ENCODE results near the gene CDH2. TPM values are rescaled to one million over a fixed set of nuclear protein-coding genes. Genes with fewer than 3 reads are reported as not detected.

CDH2 gene
- total RNA-seq, 2 experiments from 2014 or later, result 0.14 TPM; not detected in 1

DNA sequence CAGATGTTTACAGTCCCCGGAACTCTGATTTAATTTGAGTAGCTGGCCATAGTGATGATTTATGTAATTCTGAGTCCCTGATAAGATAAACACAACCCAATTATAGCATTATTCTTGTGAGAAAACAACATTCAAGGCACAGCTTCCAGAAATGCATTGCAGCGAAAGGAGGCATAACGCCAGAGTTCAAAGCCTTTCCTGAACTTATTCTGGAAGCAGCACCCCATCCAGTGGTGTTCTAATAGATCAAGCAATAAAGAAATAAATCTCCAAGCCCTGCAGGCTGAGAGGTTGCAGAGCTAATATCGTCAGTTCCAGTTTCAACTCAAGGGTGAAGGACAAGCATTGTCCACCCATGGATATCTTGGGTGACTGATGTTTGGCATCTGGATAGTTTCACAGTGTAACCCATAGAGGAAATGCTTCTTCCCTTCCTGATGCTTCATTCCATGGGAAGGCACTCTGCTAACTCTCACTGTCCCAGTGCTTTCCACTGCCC is 18.8 kb downstream of the CDH2 start:
- Mint-ChIP-seq H3K4me3 (no peak overlapping the region), H3K36me3 (no peaks in the 10 kb centered on the region), H3K27me3 (no peaks in the 10 kb centered on the region), H3K4me1 (no peaks in the 10 kb centered on the region), H3K9me3 (ENCODE audit: low read depth) (peaks cover 6% of the 10 kb centered on the region), H3K27ac (no peak overlapping the region)
- ATAC-seq (no peak), DNase-seq (no peak)
- CTCF ChIA-PET, result interaction anchor here (0.5 kb wide), 1 partner anchor 73 kb away, joined by 3 read pairs; no protein-coding TSS in a partner anchor

DNA sequence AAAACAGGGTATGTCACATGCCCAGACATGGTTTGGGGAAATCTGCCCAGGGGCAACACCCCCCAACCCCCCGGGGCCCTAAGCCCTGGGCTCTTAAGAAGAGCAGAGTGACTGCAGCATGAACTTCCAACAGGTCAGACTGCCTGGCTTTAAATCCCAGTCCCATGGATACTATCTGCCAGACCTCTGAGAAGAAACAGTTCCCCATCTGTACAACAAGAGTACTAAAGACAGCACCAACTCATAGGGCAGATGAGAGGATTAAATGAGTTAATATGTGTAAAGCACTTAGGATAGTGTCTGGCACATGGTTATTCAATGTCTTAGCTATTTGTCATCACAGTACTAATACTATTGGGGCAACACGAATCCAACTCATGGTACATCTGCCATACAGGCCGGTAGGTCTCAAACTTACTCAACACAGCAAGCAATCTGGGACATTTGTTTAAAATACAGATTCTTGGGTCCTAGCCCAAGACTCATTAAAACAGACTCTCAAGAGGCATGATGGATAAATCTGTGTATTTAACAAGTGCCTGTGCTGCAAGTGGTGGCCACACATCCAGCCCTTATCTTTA is 23.4 kb downstream of the CDH2 start:
- no peak overlapping the region for H3K4me3 Mint-ChIP-seq

DNA sequence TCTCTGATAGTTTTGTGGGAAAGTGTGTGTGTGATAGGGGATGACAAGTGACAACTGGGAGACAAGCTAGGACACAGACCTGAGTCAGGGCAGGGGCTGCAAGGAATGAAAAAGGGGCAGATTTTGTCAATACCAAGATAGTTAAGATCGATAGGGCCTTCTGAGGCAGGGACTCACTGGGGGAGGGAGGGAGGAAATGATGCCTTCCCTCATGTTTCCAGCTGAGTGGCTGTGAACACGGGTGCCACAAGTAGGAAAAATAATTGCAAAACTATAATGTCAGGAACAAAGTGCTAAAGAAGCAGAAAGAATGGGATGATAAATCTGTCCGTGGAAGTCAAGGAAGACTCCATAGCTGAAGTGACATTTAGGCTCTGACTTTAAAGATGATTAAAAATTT is 24.2 kb downstream of the CDH2 start:
- Mint-ChIP-seq H3K27me3 (no peaks in the 10 kb centered on the region), H3K27ac (no peak overlapping the region), H3K4me3 (no peak overlapping the region), H3K4me1 (no peaks in the 10 kb centered on the region), H3K36me3 (no peaks in the 10 kb centered on the region), H3K9me3 (ENCODE audit: low read depth) (peaks cover 6% of the 10 kb centered on the region)
- CTCF ChIA-PET, result no interaction called here
- ATAC-seq (no peak), DNase-seq (no peak)

More for the DNA sequence above, 23.4 kb downstream of the CDH2 start:
- H3K27ac Mint-ChIP-seq, result no peak overlapping the region
- H3K9me3 Mint-ChIP-seq (ENCODE audit: low read depth), result peaks cover 6% of the 10 kb centered on the region
- ATAC-seq (no peak), DNase-seq (no peak)
- no peaks in the 10 kb centered on the region for H3K4me1 Mint-ChIP-seq
- CTCF ChIA-PET, result no interaction called here
- H3K36me3 Mint-ChIP-seq, result no peaks in the 10 kb centered on the region
- no peaks in the 10 kb centered on the region for H3K27me3 Mint-ChIP-seq

DNA sequence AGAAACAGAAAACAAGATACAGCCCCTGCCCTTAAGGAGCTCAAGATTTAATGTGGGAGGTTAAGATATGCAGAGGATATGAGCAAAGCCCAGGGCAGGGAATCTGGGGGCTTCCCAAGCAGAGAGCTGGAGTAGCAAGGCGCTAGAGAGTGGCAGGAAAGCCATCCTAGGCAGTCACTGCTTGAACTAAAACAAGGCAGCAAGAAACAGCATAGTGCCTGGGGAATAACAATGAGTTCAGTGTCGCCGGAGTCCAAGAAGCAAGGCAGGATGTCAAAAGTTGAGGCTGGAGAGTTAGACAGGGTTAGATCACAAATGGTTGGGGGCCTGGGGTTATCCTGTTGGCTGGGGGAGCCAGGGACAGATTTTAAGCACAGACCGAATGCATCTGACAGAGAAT is 24.6 kb downstream of the CDH2 start:
- CTCF ChIA-PET, result no interaction called here
- Mint-ChIP-seq H3K36me3 (no peaks in the 10 kb centered on the region), H3K9me3 (ENCODE audit: low read depth) (peaks cover 6% of the 10 kb centered on the region), H3K27ac (no peak overlapping the region), H3K27me3 (no peaks in the 10 kb centered on the region), H3K4me3 (no peak overlapping the region), H3K4me1 (no peaks in the 10 kb centered on the region)
- DNase-seq (no peak), ATAC-seq (no peak)

DNA sequence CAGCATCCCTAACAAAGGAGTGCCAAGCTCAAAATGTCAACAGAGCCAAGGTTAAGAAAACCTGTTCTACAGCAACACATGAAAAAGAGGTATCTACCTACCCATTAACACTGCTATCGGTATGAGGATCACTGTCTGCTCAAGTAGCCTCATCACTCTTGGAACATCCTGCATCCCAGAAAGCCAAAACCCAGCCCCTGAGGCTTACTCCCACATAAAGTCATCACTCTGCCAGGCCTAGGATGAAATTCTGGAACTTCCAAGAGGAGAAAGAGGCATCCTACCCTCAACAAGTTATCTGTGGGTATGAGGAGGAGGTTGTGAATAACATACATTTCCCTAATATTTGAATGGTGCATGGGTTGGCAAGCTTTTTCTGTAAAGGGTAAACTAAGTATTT is 25.5 kb downstream of the CDH2 start:
- Mint-ChIP-seq H3K9me3 (ENCODE audit: low read depth) (peaks cover 6% of the 10 kb centered on the region), H3K27me3 (no peaks in the 10 kb centered on the region), H3K27ac (no peak overlapping the region), H3K4me3 (no peak overlapping the region), H3K4me1 (no peaks in the 10 kb centered on the region), H3K36me3 (no peaks in the 10 kb centered on the region)
- DNase-seq, result no peak
- no peak for ATAC-seq
- CTCF ChIA-PET, result no interaction called here

DNA sequence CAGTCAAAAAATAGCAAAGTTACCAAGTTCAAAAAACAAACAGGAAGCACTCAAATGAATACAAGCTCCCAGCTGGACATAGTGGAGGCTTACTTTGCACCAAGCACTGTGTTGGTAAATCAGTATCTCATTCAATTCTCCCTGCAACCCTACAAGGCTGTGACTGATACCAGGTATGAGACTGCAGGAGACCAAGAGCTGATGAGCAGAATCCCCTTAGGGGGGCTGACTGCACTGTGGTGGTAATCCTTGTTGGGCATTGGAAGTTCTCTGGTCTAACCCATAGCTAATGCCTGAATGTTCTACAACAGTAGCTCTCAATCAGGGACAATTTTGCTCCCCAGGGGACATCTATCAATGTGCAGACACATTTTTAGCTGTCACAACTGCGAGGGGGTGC is 26.0 kb downstream of the CDH2 start:
- no peaks in the 10 kb centered on the region for H3K4me1 Mint-ChIP-seq
- H3K4me3 Mint-ChIP-seq, result no peak overlapping the region
- ATAC-seq, result no peak
- H3K9me3 Mint-ChIP-seq (ENCODE audit: low read depth), result peaks cover 6% of the 10 kb centered on the region
- no peaks in the 10 kb centered on the region for H3K27me3 Mint-ChIP-seq
- H3K27ac Mint-ChIP-seq, result no peak overlapping the region
- no peaks in the 10 kb centered on the region for H3K36me3 Mint-ChIP-seq
- no peak for DNase-seq
- CTCF ChIA-PET, result no interaction called here

DNA sequence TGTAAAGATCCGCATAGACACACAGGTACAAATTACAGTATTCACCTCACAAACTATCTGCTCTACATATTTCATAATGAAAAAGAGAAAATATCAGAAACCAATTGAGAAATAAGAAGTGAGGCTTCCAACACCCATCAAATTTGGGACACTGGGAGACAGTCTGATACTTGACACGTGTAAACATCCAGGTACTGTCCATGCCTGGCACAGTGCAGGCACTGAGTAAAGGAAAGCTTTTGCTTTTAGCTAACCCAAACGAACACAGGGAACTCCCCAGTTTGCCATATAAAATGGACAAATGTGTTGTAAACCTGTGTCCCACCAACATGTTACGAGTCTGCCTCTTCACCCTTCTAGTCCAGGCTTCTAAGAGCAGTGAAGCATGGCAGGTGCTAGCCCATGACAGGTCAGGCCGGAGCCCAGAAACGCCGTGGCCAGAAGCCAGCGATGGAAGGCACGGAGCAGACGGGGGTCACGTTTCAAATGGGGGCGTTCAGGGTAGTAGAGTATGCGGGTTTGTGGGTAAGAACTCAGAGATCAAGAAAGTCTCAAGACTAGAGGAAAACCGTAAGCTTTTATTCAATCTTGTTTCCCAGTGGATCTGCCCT is 27.0 kb downstream of the CDH2 start:
- DNase-seq, result no peak
- no peak for ATAC-seq
- Mint-ChIP-seq H3K9me3 (ENCODE audit: low read depth) (peaks cover 6% of the 10 kb centered on the region), H3K36me3 (no peaks in the 10 kb centered on the region), H3K4me3 (no peak overlapping the region), H3K4me1 (no peaks in the 10 kb centered on the region), H3K27me3 (no peaks in the 10 kb centered on the region), H3K27ac (no peak overlapping the region)
- CTCF ChIA-PET, result no interaction called here

DNA sequence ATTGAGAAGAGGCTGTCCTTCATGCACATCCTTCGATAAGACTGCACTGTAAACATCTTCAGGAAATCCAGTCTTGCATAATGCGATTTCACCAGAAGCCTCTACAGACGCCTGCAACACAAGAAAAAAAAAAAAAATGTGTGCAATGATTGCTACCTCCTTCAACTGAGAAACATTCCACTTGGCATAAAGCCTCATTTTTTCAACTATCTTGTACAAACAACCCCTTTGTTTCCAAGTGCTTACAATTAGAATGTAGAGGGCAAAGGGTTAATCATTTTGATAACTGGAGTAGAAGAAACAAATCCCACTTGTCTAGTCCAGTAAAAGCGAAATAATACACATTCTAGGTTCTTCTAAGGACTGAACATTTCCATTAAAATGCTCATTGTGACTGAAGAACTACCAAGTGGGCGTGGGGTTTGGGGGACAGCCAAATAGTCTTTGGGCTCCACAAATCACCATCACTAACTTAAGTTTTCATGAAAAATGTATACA is 29.2 kb downstream of the CDH2 start:
- H3K4me3 Mint-ChIP-seq, result no peak overlapping the region
- no peaks in the 10 kb centered on the region for H3K36me3 Mint-ChIP-seq
- no peak for DNase-seq
- peaks cover 2% of the 10 kb centered on the region for H3K9me3 Mint-ChIP-seq (ENCODE audit: low read depth)
- ATAC-seq, result no peak
- no peaks in the 10 kb centered on the region for H3K4me1 Mint-ChIP-seq
- no peak overlapping the region for H3K27ac Mint-ChIP-seq
- H3K27me3 Mint-ChIP-seq, result no peaks in the 10 kb centered on the region
- CTCF ChIA-PET, result no interaction called here

DNA sequence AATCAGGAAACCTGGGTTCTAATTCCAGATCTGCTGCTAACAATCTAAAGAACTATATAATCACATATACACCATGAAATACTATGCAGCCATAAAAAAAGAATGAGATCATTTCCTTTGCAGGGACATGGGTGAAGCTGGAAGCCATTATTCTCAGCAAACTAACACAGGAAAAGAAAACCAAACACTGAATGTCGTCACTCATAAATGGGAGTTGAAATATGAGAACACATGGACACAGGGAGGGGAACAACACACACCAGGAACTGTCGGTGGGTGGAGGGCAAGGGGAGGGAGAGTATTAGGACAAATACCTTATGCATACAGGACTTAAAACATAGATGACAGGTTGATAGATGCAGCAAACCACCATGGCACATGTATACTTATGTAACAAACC is 33.2 kb downstream of the CDH2 start:
- no peaks in the 10 kb centered on the region for H3K36me3 Mint-ChIP-seq
- H3K27ac Mint-ChIP-seq, result no peak overlapping the region
- DNase-seq (no peak), ATAC-seq (no peak)
- CTCF ChIA-PET, result no interaction called here
- H3K9me3 Mint-ChIP-seq (ENCODE audit: low read depth), result peaks cover 6% of the 10 kb centered on the region
- H3K4me3 Mint-ChIP-seq, result no peak overlapping the region
- H3K4me1 Mint-ChIP-seq, result no peaks in the 10 kb centered on the region
- H3K27me3 Mint-ChIP-seq, result no peaks in the 10 kb centered on the region

DNA sequence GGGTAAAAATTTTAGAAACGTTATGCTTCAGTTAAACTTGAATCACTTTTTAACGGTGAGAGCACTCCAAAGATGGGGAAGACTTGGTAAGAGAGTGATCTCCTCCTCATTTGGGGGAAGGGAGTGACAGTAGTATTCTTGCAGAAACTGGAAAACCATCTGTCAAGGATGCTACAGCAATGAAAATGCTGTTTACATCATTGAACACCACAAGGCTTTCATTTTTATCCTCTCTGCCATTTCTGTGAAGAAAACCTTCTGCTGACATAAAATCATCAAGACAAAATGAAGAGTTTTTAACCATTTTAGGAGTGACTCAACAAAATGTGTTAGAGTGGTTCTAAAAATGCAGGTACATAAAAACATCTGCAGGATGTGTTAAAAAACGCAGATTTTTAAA is 38.1 kb downstream of the CDH2 start:
- CTCF ChIA-PET, result no interaction called here
- no peaks in the 10 kb centered on the region for H3K27me3 Mint-ChIP-seq
- ATAC-seq, result no peak

DNA sequence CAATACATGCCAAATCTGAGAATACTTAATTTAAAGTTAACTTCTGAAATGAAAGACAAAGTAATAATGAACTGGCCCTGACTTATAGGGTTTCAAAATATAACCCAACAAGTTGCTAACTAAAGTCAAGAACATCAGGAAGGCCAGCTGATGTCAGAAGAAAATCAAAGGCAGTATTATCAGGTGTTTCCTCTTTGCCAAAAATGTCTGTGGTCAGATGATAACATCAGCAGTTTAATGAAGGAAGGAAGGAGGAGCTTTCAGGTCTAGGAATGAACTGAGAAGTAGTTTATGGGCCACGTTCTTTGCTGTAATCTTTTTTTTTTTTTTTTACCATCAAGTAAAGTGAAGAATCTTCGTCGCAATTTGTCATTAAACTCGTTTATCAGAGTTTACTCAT is 40.9 kb downstream of the CDH2 start:
- DNase-seq, result no peak
- Mint-ChIP-seq H3K36me3 (no peaks in the 10 kb centered on the region), H3K4me1 (no peaks in the 10 kb centered on the region), H3K9me3 (ENCODE audit: low read depth) (peaks cover 14% of the 10 kb centered on the region), H3K4me3 (no peak overlapping the region), H3K27me3 (no peaks in the 10 kb centered on the region), H3K27ac (no peak overlapping the region)
- CTCF ChIA-PET, result no interaction called here
- no peak for ATAC-seq

More for the DNA sequence above, 38.1 kb downstream of the CDH2 start:
- DNase-seq, result no peak
- Mint-ChIP-seq H3K4me1 (no peaks in the 10 kb centered on the region), H3K4me3 (no peak overlapping the region), H3K27ac (no peak overlapping the region), H3K36me3 (no peaks in the 10 kb centered on the region), H3K9me3 (ENCODE audit: low read depth) (peaks cover 8% of the 10 kb centered on the region)

DNA sequence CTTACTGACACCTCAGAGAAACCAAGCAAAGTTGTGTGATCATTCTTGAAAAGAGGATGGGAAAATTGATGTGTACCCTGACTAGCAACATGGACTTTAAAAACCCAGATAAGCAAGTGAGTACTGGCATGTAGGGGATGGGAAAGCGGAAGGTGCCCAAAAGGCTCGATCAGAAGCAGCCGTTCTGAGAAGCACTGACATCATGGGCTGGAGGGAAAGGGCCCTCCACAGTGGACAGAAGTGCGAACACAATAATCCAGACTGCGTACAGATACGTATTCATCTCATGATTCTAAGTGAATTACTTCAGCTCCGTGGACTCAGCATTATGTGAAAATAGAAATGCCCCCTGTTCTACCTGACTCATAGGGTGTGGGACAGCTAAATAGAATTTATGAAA is 42.2 kb downstream of the CDH2 start:
- H3K36me3 Mint-ChIP-seq, result no peaks in the 10 kb centered on the region
- ATAC-seq, result no peak
- H3K9me3 Mint-ChIP-seq (ENCODE audit: low read depth), result peaks cover 16% of the 10 kb centered on the region
- H3K27me3 Mint-ChIP-seq, result no peaks in the 10 kb centered on the region
- no peak overlapping the region for H3K27ac Mint-ChIP-seq
- CTCF ChIA-PET, result no interaction called here
- H3K4me1 Mint-ChIP-seq, result no peaks in the 10 kb centered on the region
- DNase-seq, result no peak
- no peak overlapping the region for H3K4me3 Mint-ChIP-seq

DNA sequence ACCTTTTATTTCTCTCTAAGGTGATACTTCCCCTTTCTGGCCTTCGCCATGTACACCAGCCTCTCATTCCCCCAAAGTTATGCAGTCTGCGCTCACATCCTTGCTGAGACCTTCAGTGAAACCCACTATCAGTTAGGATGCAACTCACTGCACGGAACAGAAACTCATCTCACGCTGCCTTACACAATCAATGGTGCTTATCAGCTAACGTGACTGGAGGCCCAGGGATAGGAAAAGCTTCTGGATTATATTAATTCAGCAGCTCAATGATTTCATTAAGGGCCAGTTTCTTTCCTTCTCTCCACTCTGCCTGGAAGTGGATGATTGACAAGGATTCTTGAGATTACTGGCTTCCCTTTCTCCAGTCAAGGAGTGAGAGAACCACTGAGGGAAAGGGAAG is 44.8 kb downstream of the CDH2 start:
- no peaks in the 10 kb centered on the region for H3K4me1 Mint-ChIP-seq
- CTCF ChIA-PET, result no interaction called here
- ATAC-seq, result no peak
- no peak overlapping the region for H3K4me3 Mint-ChIP-seq
- no peaks in the 10 kb centered on the region for H3K36me3 Mint-ChIP-seq
- DNase-seq, result no peak
- H3K27me3 Mint-ChIP-seq, result no peaks in the 10 kb centered on the region
- peaks cover 8% of the 10 kb centered on the region for H3K9me3 Mint-ChIP-seq (ENCODE audit: low read depth)
- H3K27ac Mint-ChIP-seq, result no peak overlapping the region

DNA sequence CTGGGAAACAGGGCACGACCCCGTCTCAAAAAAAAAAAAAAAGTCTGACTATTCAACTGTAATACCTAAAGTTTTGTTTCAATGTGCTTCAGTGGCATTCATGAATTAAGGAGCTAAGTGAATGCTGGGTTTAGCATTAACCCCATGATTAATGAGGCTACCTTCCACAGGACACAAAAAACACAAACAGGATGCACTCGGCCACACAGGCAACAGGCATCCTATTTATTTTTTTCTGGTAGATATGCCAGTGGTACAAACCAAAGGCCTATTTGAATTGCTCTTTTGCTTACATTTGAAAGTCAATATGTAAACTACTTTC is 48.3 kb downstream of the CDH2 start:
- CTCF ChIA-PET, result no interaction called here
- DNase-seq (no peak), ATAC-seq (no peak)
- H3K4me3 Mint-ChIP-seq, result no peak overlapping the region
- peaks cover 12% of the 10 kb centered on the region for H3K9me3 Mint-ChIP-seq (ENCODE audit: low read depth)
- H3K36me3 Mint-ChIP-seq, result no peaks in the 10 kb centered on the region
- no peaks in the 10 kb centered on the region for H3K4me1 Mint-ChIP-seq
- no peak overlapping the region for H3K27ac Mint-ChIP-seq
- H3K27me3 Mint-ChIP-seq, result no peaks in the 10 kb centered on the region
